ENCODE data around the gene GIPC3.
"Not testable (repeated sequence)": the region's sequence is repeated elsewhere in the genome, so short reads cannot be mapped to it uniquely, and the experiment has no call there.

The GIPC3 gene

GRCh38 chr19:3576696-3577443 is 8.4 kb upstream of the GIPC3 start:
- no peak for DNase-seq

DNA sequence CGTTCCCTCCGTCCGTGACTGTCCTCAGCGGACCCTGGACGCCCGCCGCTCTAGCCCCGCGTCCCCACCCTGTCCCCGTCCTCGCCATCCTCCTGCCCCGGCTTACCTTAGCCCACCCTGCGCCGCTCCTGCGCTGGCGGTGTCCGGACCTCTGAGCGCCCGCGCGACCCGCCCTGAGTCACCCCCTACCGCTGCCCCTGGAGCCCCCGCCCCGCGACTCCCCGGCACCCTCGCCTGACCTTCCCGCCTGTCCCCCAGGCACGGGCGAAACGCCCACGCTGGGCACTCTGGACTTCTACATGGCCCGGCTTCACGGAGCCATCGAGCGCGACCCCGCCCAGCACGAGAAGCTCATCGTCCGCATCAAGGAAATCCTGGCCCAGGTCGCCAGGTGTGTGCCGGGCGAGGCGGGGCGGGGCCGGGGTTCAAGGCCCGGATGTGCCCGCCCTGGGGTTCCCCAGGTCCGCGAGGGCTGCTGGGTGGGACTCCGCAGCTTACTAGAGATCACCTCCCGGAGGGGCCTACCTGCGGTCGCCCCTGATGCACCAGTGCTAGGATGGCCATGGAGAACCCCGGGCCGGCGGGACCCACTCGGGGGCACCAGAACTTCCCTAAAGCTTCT is 7.4 kb upstream of the GIPC3 start:
- DNase-seq = no peak

DNA sequence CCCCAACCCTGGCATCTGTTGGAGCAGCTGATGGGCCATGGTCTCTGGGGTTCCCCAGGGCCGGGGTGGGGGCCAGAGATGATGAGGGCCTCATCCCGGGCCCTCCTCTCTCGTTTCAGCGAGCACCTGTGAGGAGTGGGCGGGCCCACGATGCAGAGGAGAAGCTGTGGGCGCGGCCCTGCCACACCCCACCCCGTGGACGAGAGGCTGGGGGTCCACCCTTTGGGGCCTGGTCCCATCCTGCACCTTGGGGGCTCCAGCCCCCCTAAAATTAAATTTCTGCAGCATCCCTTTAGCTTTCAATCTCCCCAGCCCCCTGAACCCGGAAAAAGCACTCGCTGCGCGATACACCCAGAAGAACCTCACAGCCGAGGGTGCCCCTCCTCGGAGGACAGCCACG is 6.9 kb upstream of the GIPC3 start:
- DNase-seq = no peak

DNA sequence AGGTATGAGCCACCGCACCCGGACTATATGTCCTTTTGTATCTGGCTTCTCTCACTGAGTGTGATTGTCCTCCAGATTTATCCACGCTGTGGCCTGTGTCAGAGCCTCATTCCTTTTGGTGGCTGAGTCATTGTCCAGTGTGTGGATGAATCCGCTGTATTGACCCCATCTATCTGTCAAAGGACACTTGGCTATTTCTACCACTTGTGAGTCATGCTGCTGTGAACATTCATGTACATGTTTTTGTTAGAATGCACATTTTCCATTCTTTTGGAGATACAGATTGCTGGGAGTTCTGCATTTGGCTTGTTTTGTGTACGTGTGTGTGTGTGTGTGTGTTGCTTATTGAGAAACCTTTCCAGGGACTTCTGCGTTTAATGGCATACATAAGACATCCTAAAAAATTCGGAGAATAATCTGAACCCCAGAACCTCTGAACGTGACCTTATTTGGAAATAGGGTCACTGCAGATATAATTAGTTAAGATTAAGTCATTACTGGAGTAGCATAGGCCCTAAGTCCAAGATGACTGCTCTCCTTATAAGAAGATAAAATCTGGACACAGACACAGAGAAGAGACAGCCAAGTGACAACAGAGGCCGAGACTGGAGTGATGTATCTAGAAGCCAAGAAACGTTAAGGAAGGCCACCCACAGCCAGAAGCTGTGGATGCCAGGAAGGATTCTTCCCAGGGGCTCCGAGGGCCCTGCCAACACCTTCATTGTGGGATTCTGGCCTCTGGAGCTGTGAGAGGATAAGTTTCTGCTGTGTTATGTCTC is 4.9 kb upstream of the GIPC3 start:
- no peak for DNase-seq

DNA sequence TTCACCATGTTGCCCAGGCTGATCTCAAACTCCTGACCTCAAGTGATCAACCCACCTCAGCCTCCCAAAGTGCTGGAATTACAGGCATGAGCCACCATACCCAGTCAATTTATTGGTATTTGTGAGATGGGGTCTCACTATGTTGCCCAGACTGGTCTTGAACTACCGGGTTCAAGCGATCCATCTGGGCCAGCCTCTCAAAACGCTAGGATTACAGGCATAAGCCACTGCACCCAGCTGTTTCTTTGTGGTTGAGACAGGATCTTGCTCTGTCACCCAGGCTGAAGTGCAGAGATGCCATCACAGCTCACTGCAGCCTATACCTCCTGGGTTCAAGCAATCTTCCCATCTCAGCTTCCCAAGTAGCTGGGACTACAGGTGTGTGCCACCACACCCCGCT is 3.5 kb upstream of the GIPC3 start:
- not testable (repeated sequence) for DNase-seq

DNA sequence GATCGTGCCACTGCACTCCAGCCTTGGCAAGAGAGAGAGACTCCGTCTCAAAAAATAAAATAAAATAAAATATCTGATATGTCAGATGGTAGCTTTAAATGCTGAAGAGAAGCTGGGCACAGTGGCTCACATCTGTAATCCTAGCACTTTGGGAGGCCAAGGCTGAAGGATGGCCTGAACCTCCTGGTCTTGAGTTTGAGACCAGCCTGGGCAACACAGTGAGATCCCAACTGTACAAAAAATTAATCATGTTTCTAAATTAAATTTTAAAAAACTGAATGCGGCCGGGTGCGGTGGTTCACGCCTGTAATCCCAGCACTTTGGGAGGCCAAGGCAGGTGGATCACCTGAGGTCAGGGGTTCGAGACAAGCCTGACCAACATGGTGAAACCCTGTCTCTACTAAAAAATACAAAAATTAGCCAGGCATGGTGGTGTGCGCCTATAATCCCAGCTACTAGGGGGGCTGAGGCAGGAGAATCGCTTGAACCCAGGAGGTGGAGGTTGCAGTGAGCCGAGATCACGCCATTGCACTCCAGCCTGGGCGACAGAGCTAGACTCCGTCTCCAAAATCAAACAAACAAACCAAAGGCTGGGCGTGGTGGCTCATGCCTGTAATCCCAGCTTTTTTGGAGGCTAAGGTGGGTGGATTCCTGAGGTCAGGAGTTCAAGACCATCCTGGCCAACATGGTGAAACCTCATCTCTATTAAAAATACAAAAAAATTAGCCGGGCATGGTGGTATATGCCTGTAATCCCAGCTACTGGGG is 1.1 kb upstream of the GIPC3 start:
- DNase-seq = not testable (repeated sequence)

GRCh38 chr19:3586127-3586626 is 899 bp downstream of the GIPC3 start:
- no peak for DNase-seq

DNA sequence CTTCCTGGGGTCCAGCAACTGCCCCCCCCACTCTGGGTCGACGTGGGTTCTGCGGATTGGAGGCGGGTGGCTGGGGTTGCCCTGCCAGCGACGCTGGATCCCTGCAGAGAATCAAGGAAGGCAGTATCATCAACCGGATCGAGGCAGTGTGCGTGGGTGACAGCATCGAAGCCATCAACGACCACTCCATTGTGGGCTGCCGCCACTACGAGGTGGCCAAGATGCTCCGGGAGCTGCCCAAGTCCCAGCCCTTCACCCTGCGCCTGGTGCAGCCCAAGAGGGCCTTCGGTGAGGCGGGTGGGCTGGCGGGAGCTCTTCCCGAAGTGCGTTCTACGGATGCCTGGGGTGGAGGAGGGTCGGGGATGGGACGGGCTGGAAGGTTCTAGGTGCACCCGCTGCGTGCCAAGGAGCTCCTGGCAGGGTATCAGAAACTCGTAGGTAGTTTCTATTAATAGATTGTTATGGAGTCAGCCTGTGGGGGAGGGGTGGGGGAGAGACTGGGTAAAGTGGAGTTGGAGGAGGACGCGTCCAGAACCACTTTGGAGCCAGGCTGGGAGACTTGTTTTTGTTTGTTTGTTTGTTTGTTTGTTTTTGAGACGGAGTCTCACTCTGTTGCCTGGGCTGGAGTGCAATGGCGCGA is 1.5 kb downstream of the GIPC3 start:
- DNase-seq = no peak

- DNase-seq = no peak
Observed at GRCh38 chr19:3589439-3589838, 4.2 kb downstream of the GIPC3 start.

DNA sequence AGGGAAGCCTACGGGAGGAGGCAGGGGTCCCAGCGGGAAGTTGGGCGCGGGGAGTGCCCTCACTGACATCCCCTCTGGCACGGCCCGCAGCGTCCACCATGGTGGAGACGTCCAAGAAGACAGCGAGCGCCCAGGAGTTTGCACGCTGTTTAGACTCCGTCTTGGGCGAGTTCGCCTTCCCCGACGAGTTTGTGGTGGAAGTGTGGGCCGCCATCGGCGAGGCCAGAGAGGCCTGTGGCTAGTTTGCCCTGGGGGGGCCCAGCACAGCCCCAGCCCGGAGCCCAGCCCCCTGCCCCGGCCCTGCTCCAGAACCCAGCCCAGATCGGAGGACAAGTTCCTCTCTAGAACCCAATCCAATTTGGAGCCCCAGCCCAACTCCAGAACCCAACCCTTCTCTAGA is 4.7 kb downstream of the GIPC3 start:
- no peak for DNase-seq

GRCh38 chr19:3590991-3591659 is 5.8 kb downstream of the GIPC3 start:
- no peak for DNase-seq

DNA sequence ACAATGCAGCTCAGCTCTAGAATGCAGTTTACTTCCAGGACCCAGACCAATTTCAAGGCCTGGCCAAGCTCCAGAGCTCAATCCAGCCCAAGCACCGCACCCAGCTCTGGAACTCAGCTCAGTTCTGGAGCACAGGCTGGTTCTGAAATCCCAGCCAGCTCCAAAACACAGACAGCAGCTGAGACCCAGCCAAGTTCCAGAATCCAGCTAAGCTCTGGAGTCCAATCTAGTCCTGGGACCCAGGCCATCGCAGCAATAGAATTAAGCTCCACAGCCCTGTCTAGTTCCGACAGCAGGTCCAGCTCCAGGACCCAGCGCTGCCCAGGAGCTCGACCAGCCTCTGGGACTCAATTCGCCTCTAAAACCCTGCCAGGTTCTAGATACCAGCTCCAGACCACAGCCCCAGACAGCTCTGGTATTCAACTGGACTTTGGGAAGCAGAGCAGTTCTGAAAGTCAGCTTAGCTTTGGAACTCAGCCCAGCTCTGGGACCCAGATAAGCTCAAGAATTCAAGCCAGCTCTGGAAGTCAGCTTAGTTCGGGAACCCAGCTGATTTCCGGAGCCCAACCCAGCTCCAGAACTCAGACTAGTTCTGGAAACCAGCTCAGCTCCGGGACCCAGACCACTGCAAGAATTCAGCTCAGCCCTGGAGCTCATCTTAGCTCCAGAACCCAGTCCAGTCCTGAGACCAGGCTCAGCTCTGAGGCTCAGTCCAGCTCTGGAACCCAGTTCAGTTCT is 6.8 kb downstream of the GIPC3 start:
- no peak for DNase-seq

DNA sequence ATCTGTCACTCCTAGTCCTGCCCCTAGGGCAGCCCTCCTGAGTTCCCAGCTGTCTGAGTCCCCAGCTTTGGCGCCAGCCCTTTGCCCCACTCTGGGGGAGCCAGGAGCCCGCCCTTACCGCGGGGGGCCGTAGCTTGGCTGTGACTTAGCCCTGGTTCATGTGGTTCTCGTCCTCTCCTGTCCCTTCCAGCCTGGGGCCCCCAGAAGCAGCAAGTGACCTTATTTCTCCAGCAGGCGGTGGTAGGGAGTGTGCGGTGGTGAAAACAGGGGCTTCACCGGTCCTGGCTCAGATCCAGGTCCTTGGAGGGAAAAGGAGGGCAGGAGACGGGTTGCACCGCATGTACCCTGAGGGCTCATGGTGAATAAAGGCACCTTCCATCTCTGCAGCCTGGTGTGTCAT is 7.9 kb downstream of the GIPC3 start:
- DNase-seq = no peak

- no peak for DNase-seq
Observed at GRCh38 chr19:3595521-3596061, 10.3 kb downstream of the GIPC3 start.

DNA sequence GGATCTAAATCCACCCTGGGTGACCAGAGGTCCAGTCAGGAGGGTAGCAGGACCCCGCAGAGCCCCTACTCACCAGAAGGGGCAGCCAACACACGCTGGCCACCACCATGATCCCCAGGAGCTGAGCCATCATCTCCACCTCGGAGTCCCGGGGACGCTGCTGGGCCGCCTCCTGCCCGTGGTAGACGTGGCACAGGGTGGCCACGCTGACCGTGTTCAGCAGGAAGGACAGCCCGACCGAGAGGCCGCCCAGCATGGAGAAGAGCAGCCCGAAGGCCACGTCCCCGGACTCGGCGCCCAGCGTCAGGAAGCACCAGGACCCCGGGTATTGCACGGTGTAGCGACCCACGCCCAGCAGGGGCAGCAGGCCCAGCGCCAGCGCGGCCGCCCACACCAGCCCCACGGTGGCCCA is 14.5 kb downstream of the GIPC3 start:
- DNase-seq = no peak

DNA sequence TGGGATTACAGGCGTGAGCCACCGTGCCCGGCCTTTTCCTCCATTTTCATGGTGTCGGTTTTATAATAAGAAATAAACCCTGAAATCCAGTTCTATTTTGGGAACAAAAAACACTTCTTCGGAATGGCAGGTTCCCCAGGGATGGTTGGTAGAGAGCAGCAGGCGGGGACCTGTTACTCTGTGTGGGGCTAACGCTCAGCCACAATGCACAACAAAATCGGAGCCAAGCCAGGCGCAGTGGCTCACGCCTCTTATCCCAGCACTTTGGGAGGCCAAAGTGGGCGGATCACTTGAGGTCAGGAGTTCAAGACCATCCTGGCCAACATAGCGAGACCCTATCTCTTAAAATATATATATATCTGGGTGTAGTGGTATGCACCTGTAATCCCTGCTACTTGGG is 15.7 kb downstream of the GIPC3 start:
- DNase-seq = no peak

- no peak for DNase-seq
Observed at GRCh38 chr19:3603121-3603811, 18.0 kb downstream of the GIPC3 start.

DNA sequence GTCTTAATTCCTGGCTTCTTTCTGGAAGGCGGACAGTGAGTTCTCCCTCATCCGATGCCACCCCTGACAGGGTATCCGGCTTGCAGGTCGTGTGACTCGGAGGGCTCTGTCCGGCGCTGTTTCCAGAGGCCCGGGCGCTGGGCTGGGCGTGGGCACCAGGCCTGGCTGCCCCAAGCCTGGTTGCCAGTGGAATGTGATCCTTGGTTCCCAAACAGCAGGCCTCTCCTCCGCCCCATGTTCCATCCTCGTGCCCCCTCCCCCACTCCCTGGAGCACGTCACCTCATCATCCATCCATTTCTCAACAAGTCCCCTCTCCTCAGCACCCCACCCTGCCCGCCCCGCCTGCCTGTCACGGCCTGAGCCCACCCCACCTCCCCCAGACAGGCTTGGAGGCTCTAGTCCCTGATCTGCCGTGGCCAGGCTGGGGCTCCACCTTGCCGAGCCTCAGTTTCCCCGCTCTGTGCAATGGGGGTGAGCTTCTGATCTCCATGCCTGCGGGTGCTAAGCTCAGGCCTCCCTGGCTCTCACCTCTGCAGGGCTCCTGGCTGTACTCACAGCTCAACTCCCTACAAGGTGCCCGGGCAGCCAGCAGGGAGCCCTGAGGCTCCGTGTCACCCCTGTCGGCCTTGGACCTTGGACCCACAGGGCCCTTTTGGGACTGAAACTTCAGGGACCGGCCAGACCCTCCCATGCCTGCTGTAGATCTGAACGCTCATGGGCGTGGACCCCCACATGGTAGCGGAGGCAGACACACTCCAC is 19.1 kb downstream of the GIPC3 start:
- DNase-seq = no peak

DNA sequence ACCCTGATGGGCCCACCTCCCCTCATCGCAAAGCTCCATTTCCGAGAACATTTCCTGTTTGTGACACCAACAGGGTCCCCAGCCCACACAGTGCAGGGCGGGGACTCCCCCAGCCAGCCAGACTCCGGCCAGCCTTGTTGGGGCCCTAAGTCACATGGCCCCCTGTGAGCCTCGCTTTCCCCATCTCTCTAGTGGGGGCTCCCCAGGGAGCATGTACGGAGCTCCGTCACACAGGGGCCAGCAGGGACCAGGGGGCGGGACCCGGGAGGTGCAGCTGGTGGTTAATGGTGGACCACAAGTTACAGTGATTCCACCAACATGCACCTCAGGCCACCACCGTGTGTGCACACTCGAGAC is 19.7 kb downstream of the GIPC3 start:
- DNase-seq = no peak

DNA sequence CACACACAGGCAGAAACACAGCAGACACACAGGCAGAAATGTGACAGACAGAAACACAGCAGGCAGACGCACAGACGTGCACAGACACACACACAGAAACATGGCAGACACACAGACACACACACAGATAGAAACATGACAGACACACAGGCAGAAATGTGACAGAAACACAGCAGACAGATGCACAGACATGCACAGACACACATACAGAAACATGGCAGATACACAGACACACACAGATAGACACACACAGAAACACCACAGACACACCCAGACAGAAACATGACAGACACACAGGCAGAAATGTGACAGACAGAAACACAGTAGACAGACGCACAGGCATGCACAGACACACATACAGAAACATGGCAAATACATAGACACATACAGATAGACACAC is 20.1 kb downstream of the GIPC3 start:
- DNase-seq = no peak

Measured in cortex of kidney (tissue), 1 donor.